K562 (cell line): ENCODE results near the gene HSD3B7. TPM values are rescaled to one million over a fixed set of nuclear protein-coding genes. Genes with fewer than 3 reads are reported as not detected.

Experiments
- ATAC-seq: fragments of 200-7000 bp; cut with Tn5 transposase; 3 replicates; pipeline ENCODE4 v1.9.1; 2020; ENCODE audit warnings: moderate library complexity
- BruUV-seq: library from RNA; stranded (reverse); fragments of 400-500 nt; replicated peaks from 2 replicates; lab custom pipeline; 2021; lab: Mats Ljungman, UMichigan
- CTCF ChIA-PET: fragments of 300-600 bp; formaldehyde crosslinking; extraction: SDS; loops from one replicate; lab custom pipeline; 2021; ENCODE audit warnings: low intra/inter-chr PET ratio; lab: Yijun Ruan, JAX
- POLR2A ChIA-PET: fragments of 300-600, 350-650 bp; sonication (Branson Sonifier 250); formaldehyde crosslinking; extraction: SDS; loops from one replicate; lab custom pipeline; 2021; ENCODE audit warnings: antibody characterized with exemption, inconsistent platforms; lab: Yijun Ruan, JAX
- DNase-seq, 4 experiments: peaks; one replicate each; pipeline versions ENCODE4 v3.0.0 to v3.0.0-alpha.2; 2011 to 2018; ENCODE audit warnings: low spot score in 3 of 4, mixed read lengths in 3 of 4; ENCODE audit errors: extremely low read depth in 1 of 4
- FAIRE-seq: peaks from 2 replicates; lab custom pipeline; 2011; peaks lifted over from hg19 to GRCh38; lab: Jason Lieb, UNC
- H2AFZ ChIP-seq: 2 replicates; pipeline ENCODE4 v1.6.0; 2011; ENCODE audit warnings: low read depth, low read length, control low read depth, inconsistent platforms
- H3K27ac ChIP-seq: fragments of 200-600 bp; 3 replicates; pipeline ENCODE4 v1.8.0; 2011; ENCODE audit warnings: low read depth, mild to moderate bottlenecking, control low read depth, inconsistent platforms, low read length, moderate library complexity, mixed read lengths; ENCODE audit errors: extremely low read depth
- H3K27me3 ChIP-seq, 2 experiments: fragments of 300-600 bp in 1 of 2; 2 replicates in 1 of 2; 3 replicates in 1 of 2; pipeline versions ENCODE4 v1.6.0 to v1.8.0; 2011; ENCODE audit warnings: inconsistent platforms in 2 of 2, low read length in 2 of 2, mild to moderate bottlenecking in 1 of 2, mixed read lengths in 1 of 2, moderate library complexity in 1 of 2; ENCODE audit not compliant: control insufficient read depth in 2 of 2, insufficient read depth in 2 of 2
- H3K36me3 ChIP-seq: fragments of 300-600 bp; 3 replicates; pipeline ENCODE4 v1.8.0; 2011; ENCODE audit warnings: mild to moderate bottlenecking, low read length, inconsistent platforms; ENCODE audit not compliant: control insufficient read depth, insufficient read depth
- H3K4me1 ChIP-seq, 2 experiments: fragments of 200-600 bp in 1 of 2; replicated peaks in 1 of 2; 2 replicates in 1 of 2; 3 replicates in 1 of 2; pipeline versions ENCODE4 v1.5.1 to v1.8.0; 2011; ENCODE audit warnings: inconsistent platforms in 2 of 2, low read length in 2 of 2, mild to moderate bottlenecking in 1 of 2, mixed read lengths in 1 of 2, moderate library complexity in 1 of 2; ENCODE audit not compliant: control insufficient read depth in 2 of 2, insufficient read depth in 2 of 2
- H3K4me2 ChIP-seq: 2 replicates; pipeline ENCODE4 v1.6.1; 2011; ENCODE audit warnings: low read length, control low read depth, inconsistent platforms, mixed read lengths; ENCODE audit not compliant: insufficient read depth
- H3K4me3 ChIP-seq: fragments of 200-600 bp; sonication (generic), shearing (Covaris generic); 2 replicates; pipeline ENCODE4 v1.5.1; 2016; ENCODE audit warnings: control low read depth, inconsistent platforms
- H3K79me2 ChIP-seq: fragments of 200-600 bp; 3 replicates; pipeline ENCODE4 v1.8.0; 2011; ENCODE audit warnings: low read length, inconsistent platforms; ENCODE audit not compliant: control insufficient read depth, insufficient read depth
- H3K9ac ChIP-seq, 2 experiments: 2 replicates each; pipeline versions ENCODE4 v1.6.0 to v1.6.1; 2011; ENCODE audit warnings: low read depth in 2 of 2, low read length in 2 of 2, control low read depth in 1 of 2, inconsistent platforms in 1 of 2, mild to moderate bottlenecking in 1 of 2, mixed read lengths in 1 of 2; ENCODE audit not compliant: insufficient read depth in 1 of 2
- H3K9me1 ChIP-seq: one replicate; pipeline ENCODE4 v1.6.0; 2011; ENCODE audit warnings: inconsistent platforms, mild to moderate bottlenecking, low read length, moderate library complexity; ENCODE audit not compliant: control insufficient read depth, insufficient read depth
- H3K9me3 ChIP-seq: replicated peaks from 2 replicates; pipeline ENCODE4 v1.5.1; 2011; ENCODE audit warnings: low read depth, low read length, inconsistent platforms; ENCODE audit not compliant: control insufficient read depth, insufficient read depth
- H4K20me1 ChIP-seq: replicated peaks from 2 replicates; pipeline ENCODE4 v1.6.1; 2011; ENCODE audit warnings: low read length, inconsistent platforms, mixed read lengths; ENCODE audit not compliant: control insufficient read depth, insufficient read depth
- ARID1B ChIP-seq: fragments of 450-650 bp; IDR thresholded peaks from 2 replicates; pipeline ENCODE4 v1.6.1; 2016; ENCODE audit warnings: antibody characterized with exemption, mild to moderate bottlenecking, inconsistent platforms
- CSDE1 ChIP-seq, 2 experiments: fragments of 450-650 bp; IDR thresholded peaks; 2 replicates each; pipeline ENCODE4 v1.6.1; 2016; ENCODE audit warnings: mild to moderate bottlenecking in 1 of 2
- ESRRB ChIP-seq: fragments of 250-450 bp; sonication (Bioruptor Pico); IDR thresholded peaks from 2 replicates; pipeline ENCODE4 v1.5.0; 2020; ENCODE audit warnings: mild to moderate bottlenecking, moderate library complexity, borderline replicate concordance
- HDAC1 ChIP-seq, 2 experiments: fragments of 450-650 bp; IDR thresholded peaks; 2 replicates each; pipeline ENCODE4 v1.6.1; 2016 to 2017; ENCODE audit warnings: inconsistent platforms in 1 of 2, mild to moderate bottlenecking in 1 of 2, moderate library complexity in 1 of 2
- KLF6 ChIP-seq: fragments of 250-450 bp; sonication (Bioruptor Pico); IDR thresholded peaks from 2 replicates; pipeline ENCODE4 v1.4.0; 2020; ENCODE audit warnings: mild to moderate bottlenecking, moderate library complexity, borderline replicate concordance
- MYC ChIP-seq, 2 experiments: fragments of 250-450 bp in 1 of 2; sonication (Bioruptor Pico) in 1 of 2; IDR thresholded peaks; 2 replicates each; pipeline versions ENCODE4 v1.5.1 to v1.6.1; 2012 to 2021; ENCODE audit warnings: low read depth in 2 of 2, borderline replicate concordance in 1 of 2, improper control_type of control experiment in 1 of 2, low read length in 1 of 2, mild to moderate bottlenecking in 1 of 2, moderate library complexity in 1 of 2
- RBM22 ChIP-seq: fragments of 200-400 bp; formaldehyde crosslinking; IDR thresholded peaks from 2 replicates; pipeline ENCODE4 v1.6.1; 2018; ENCODE audit warnings: low read length, low read depth; ENCODE audit not compliant: poor library complexity, severe bottlenecking
- SMARCA5 ChIP-seq: fragments of 450-650 bp; IDR thresholded peaks from 2 replicates; pipeline ENCODE4 v1.6.1; 2016
- SP1 ChIP-seq: sonication (generic); formaldehyde crosslinking; IDR thresholded peaks from 2 replicates; pipeline ENCODE4 v1.8.1; 2022; ENCODE audit warnings: mild to moderate bottlenecking, missing genetic modification reagents
- TAF1 ChIP-seq: IDR thresholded peaks from 2 replicates; pipeline ENCODE4 v1.6.1; 2011; ENCODE audit warnings: mild to moderate bottlenecking, low read length, moderate library complexity; ENCODE audit not compliant: insufficient read depth, control insufficient read depth, severe bottlenecking; ENCODE audit errors: extremely low read depth
- TCF3 ChIP-seq: sonication (generic); formaldehyde crosslinking; IDR thresholded peaks from 2 replicates; pipeline ENCODE4 v1.4.0; 2020; ENCODE audit warnings: mild to moderate bottlenecking, missing genetic modification reagents
- TRIM28 ChIP-seq: fragments of 450-650 bp; IDR thresholded peaks from 2 replicates; pipeline ENCODE4 v1.6.1; 2017
- XRCC5 ChIP-seq: fragments of 200-400 bp; formaldehyde crosslinking; IDR thresholded peaks from 2 replicates; pipeline ENCODE4 v1.6.1; 2017; ENCODE audit warnings: low read depth, mild to moderate bottlenecking, low read length
- ZNF140 ChIP-seq: fragments of 250-450 bp; sonication (Bioruptor Pico); IDR thresholded peaks from 2 replicates; pipeline ENCODE4 v1.8.0; 2021; ENCODE audit warnings: moderate library complexity, mild to moderate bottlenecking, inconsistent platforms
- ZNF57 ChIP-seq: fragments of 450-650 bp; formaldehyde crosslinking; IDR thresholded peaks from 2 replicates; pipeline ENCODE4 v1.4.0; 2020; ENCODE audit warnings: mild to moderate bottlenecking, moderate library complexity
- ZNF696 ChIP-seq: fragments of 250-450 bp; sonication (Bioruptor Pico); conservative IDR thresholded peaks from 2 replicates; pipeline ENCODE4 v1.4.0; 2020; ENCODE audit warnings: mild to moderate bottlenecking, moderate library complexity
- ZNF79 ChIP-seq: fragments of 250-450 bp; sonication (Bioruptor Pico); IDR thresholded peaks from 2 replicates; pipeline ENCODE4 v1.4.0; 2020; ENCODE audit warnings: low read depth, mild to moderate bottlenecking, moderate library complexity
- WGBS: fragments of 100-300 bp; shearing (Covaris generic); methylation state at CpG from one replicate; pipeline ENCODE4 v1.1.6; 2016; ENCODE audit warnings: low coverage, mixed read lengths; ENCODE audit not compliant: insufficient coverage; ENCODE audit errors: missing lambda C conversion rate; 5-methylcytosine and 5-hydroxymethylcytosine counted together
- in situ Hi-C: fragments of 300-500 bp; cut with MboI; formaldehyde crosslinking; loops from 4 replicates; pipeline ENCODE4 v1.15.0; 2018; ENCODE audit warnings: inconsistent platforms, mixed read lengths
- intact Hi-C: fragments of 100-400 bp; cut with micrococcal nuclease; formaldehyde crosslinking; loops from 2 replicates; pipeline ENCODE4 v1.14.2; 2022
- polyA plus RNA-seq, 8 experiments: library from polyadenylated mRNA; depleted of rRNA in 4 of 8; stranded (reverse) in 5 of 8; unstranded in 3 of 8; fragments of >200 nt; fragmentation: Nextera tagmentation in 2 of 8; fragmentation: Illumina TruSeq in 1 of 8; extraction: Ambion mirVana in 2 of 8; extraction: Trizol in 1 of 8; gene quantifications; 2 replicates each; pipeline versions ENCODE4 v1.2.1 to v1.2.3, GENCODE V29; 2011 to 2014; ENCODE audit warnings: inconsistent platforms in 1 of 8, missing spikeins in 1 of 8
- total RNA-seq, 7 experiments: library from RNA; depleted of rRNA in 6 of 7; stranded (reverse); fragments of >200 nt in 6 of 7; fragmentation: Illumina TruSeq in 2 of 7; extraction: Trizol in 2 of 7; gene quantifications; 2 replicates each; pipeline versions ENCODE4 v1.2.1 to v1.2.3, GENCODE V29; 2011 to 2021; ENCODE audit warnings: low replicate concordance in 1 of 7
- TF ChIP-seq, protein P1 (sequence below): sonication (generic); formaldehyde crosslinking; IDR thresholded peaks from 2 replicates; pipeline ENCODE4 v1.8.0; 2022; ENCODE audit warnings: mild to moderate bottlenecking, missing genetic modification reagents, borderline replicate concordance
- TF ChIP-seq, protein P2 (sequence below): IDR thresholded peaks from 2 replicates; pipeline ENCODE4 v1.6.1; 2011; ENCODE audit not compliant: insufficient read length; ENCODE audit errors: extremely low read depth

HSD3B7 gene
- total and polyA plus RNA-seq, 9 of the 15 experiments (the other 6 are each of a cell fraction or from before 2014, with no cell fraction given), result 5.4 to 49.1 (median 23.0) TPM

DNA sequence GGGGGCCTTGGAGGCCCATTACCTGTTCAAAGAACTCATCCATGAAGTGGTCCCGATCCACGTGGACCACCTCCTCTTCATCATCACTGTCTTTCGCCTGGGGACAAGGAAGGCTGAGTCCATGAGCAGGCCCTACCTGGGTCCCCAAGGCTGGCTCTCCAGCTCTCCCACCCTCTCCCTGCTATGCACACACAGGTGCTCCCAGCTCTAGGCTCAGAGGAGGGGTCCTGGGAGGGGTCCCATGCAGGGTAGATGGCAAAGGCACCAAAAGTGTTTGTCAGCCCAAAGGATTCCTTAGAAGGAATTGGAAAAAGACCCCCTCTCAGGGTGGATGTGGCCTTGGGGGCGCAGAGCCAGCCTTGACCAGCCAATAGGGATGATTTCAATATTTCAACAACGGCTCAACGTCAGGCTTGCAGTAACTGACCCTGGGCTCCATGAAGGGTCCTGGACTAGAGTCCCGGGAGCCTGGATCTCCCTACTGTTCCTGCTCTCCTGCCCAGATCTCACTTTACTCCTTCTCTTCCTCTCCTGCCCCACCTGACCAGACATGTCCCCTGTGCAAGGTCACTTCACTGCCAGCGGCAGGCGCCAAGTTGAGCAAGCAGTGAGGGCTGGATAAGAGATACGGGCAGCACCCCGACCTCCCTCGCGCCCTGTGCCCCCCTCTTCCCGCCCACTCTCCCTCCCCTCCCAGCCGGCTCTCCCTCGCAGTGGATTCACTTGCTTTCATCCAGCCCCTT is 16.7 kb downstream of the HSD3B7 start (continued):
- TF ChIP-seq TCF3 (CRISPR knock-in tag) (peak; percentile 12; the same call in 1 of the 2 replicates), XRCC5 (no peak), ESRRB (CRISPR knock-in tag) (no peak), MYC (IDR thresholded peaks at IDR 0.05; ENCODE audit: low read depth, low read length) (no peak), MYC (CRISPR knock-in tag; IDR thresholded peaks at IDR 0.05; ENCODE audit: borderline replicate concordance, low read depth) (no peak)

DNA sequence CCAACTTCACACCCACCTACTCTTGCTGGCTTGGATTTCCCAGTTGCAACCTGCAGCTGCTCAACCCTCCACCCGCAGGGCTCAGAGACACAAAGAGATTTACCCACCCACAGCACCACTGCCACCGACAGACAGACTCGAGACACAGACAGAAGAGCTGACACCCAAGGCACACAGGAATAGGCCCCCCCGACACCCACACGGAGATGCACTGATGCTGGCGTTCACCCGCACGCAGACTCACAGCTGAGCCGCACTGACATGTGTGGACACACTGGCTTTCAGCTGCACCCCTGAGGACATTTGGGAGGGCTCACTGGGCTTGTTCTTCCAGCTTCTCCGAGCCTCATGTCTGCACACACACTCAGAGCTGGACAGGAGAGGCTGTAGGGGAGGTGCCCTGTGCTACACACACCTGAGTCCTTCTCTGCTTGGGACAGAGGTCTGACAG is 17.3 kb downstream of the HSD3B7 start:
- DNase-seq (no peak), FAIRE-seq (no peak), ATAC-seq (no peak)
- H3K27ac ChIP-seq, result no peak overlapping the region
- POLR2A ChIA-PET, result interaction anchor here (0.6 to 2.1 kb wide), 6 partner anchors 21 to 454 kb away, joined by 3 to 13 read pairs (median 3); partner anchors contain the start of genes FUS and PYCARD
- H3K9me3 ChIP-seq, result no peaks in the 10 kb centered on the region
- H3K4me1 ChIP-seq, result peaks cover 37 to 40% of the 10 kb centered on the region in 2 experiments
- H4K20me1 ChIP-seq, result no peaks in the 10 kb centered on the region
- 56% methylated on average over 10 of the region's 10 CpGs for WGBS
- H3K79me2 ChIP-seq, result no peaks in the 10 kb centered on the region
- intact Hi-C loops (no loop called here), in situ Hi-C loops (no loop called here)
- no peaks in the 10 kb centered on the region for H3K36me3 ChIP-seq
- peak overlapping the region in 1 of 2 experiments; percentile 82; a peak in 2 of 4 replicates for H3K9ac ChIP-seq
- CTCF ChIA-PET, result no interaction called here
- H3K27me3 ChIP-seq, result no peaks in the 10 kb centered on the region
- H3K4me2 ChIP-seq, result no peak overlapping the region
- H3K4me3 ChIP-seq, result no peak overlapping the region
- H3K9me1 ChIP-seq, result no peaks in the 10 kb centered on the region
- no TSS peak for BruUV-seq
- peak overlapping the region; percentile 20; the same call in 1 of the 2 replicates for H2AFZ ChIP-seq
- TF ChIP-seq SMARCA5, result no peak
- no peak for TF ChIP-seq ZNF696 (CRISPR knock-in tag)
- TF ChIP-seq, protein P1, sequence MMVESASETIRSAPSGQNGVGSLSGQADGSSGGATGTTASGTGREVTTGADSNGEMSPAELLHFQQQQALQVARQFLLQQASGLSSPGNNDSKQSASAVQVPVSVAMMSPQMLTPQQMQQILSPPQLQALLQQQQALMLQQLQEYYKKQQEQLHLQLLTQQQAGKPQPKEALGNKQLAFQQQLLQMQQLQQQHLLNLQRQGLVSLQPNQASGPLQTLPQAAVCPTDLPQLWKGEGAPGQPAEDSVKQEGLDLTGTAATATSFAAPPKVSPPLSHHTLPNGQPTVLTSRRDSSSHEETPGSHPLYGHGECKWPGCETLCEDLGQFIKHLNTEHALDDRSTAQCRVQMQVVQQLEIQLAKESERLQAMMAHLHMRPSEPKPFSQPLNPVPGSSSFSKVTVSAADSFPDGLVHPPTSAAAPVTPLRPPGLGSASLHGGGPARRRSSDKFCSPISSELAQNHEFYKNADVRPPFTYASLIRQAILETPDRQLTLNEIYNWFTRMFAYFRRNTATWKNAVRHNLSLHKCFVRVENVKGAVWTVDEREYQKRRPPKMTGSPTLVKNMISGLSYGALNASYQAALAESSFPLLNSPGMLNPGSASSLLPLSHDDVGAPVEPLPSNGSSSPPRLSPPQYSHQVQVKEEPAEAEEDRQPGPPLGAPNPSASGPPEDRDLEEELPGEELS (CRISPR knock-in tag), result no peak
- no peak for TF ChIP-seq ZNF57 (CRISPR knock-in tag)
- no peak for TF ChIP-seq ZNF140 (CRISPR knock-in tag)
- TF ChIP-seq HDAC1 (IDR thresholded peaks at IDR 0.05), result no peak
- TF ChIP-seq KLF6 (CRISPR knock-in tag), result no peak
- TF ChIP-seq TRIM28, result no peak
- no peak for TF ChIP-seq SP1 (CRISPR knock-in tag)
- TF ChIP-seq TAF1, result no peak
- TF ChIP-seq, protein P2, sequence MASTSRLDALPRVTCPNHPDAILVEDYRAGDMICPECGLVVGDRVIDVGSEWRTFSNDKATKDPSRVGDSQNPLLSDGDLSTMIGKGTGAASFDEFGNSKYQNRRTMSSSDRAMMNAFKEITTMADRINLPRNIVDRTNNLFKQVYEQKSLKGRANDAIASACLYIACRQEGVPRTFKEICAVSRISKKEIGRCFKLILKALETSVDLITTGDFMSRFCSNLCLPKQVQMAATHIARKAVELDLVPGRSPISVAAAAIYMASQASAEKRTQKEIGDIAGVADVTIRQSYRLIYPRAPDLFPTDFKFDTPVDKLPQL, result no peak
- no peak; the same call in 1 of the 2 replicates for TF ChIP-seq ARID1B
- no peak for TF ChIP-seq RBM22
- no peak for TF ChIP-seq ZNF79 (CRISPR knock-in tag)
- no peak for TF ChIP-seq CSDE1 (IDR thresholded peaks at IDR 0.05)
